Activated CD8-positive, alpha-beta T cell treated with anti-CD3 and anti-CD28 coated beads for 36 hours (primary cell): ENCODE measurements around the gene MTIF3. TPM values are rescaled to one million over a fixed set of nuclear protein-coding genes. Genes with fewer than 3 reads are reported as not detected.

ENCODE experiments used
- ATAC-seq: fragments of 200-7000 bp; cut with Tn5 transposase; one replicate; pipeline ENCODE4 v1.10.0; 2021; ENCODE audit warnings: mild to moderate bottlenecking, moderate library complexity
- CTCF ChIA-PET: fragments of 350-600 bp; sonication (Branson Sonifier 250); formaldehyde crosslinking; loops from one replicate; lab custom pipeline; 2021; ENCODE audit warnings: antibody characterized with exemption; lab: Charles Lee
- POLR2A ChIA-PET: fragments of 350-600 bp; sonication (Branson Sonifier 250); formaldehyde crosslinking; loops from one replicate; lab custom pipeline; 2021; ENCODE audit warnings: antibody characterized with exemption; lab: Charles Lee
- DNase-seq: peaks from one replicate; pipeline ENCODE4 v3.0.0-alpha.2; 2020
- H3K27ac Mint-ChIP-seq: one replicate; pipeline ENCODE4 v1.8.0; 2021; ENCODE audit warnings: mild to moderate bottlenecking, mixed read lengths
- H3K27me3 Mint-ChIP-seq: one replicate; pipeline ENCODE4 v1.8.0; 2021; ENCODE audit warnings: mixed read lengths
- H3K36me3 Mint-ChIP-seq: one replicate; pipeline ENCODE4 v1.8.0; 2021; ENCODE audit warnings: low read depth, mixed read lengths
- H3K4me1 Mint-ChIP-seq: one replicate; pipeline ENCODE4 v1.8.0; 2021; ENCODE audit warnings: low read depth, mixed read lengths
- H3K4me3 Mint-ChIP-seq: one replicate; pipeline ENCODE4 v1.8.0; 2021; ENCODE audit warnings: mild to moderate bottlenecking, moderate library complexity, mixed read lengths
- H3K9me3 Mint-ChIP-seq: one replicate; pipeline ENCODE4 v1.8.0; 2021; ENCODE audit warnings: mixed read lengths
- intact Hi-C: fragments of 100-400 bp; cut with micrococcal nuclease; formaldehyde crosslinking; loops from one replicate; pipeline ENCODE4 v1.10.0; 2022
- total RNA-seq, 2 experiments: library from RNA; stranded (reverse); gene quantifications; one replicate each; pipeline ENCODE4 v1.2.3, GENCODE V29; 2021
- TF ChIP-seq, protein P1 (sequence below): fragments of 200-600 bp; IDR thresholded peaks from one replicate; pipeline ENCODE4 v1.8.0; 2022; ENCODE audit warnings: antibody characterized with exemption, mild to moderate bottlenecking

Gene MTIF3
- total RNA-seq, 2 experiments from 2014 or later: 28.0 to 29.6 TPM

DNA sequence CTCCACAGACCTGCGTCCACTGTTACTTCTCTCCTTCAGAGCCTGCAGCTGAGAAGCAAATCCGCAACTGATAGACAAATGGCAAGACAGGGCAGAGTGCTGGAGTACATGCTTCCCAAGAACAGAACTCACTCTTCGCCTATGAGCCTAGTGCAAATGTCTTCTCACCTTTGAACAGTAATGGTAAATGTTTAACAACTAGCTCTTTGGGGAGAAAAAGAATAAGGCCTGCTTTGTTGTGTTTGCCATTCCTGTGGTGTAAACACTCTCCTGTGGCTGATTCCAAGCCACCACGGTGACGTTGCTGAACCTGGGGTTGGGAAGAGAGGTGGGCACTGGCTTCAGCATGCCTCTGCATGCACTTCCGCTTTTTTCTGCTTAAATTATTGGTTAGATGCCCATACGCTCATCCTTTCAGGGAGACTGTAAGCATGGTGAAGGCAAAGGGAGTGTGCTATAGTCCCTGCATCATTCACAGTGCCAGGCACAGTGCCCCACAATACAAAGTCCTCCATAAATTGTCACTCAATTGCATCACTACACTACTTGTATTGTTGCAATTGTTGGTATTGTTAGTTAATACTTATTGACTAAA, 54.0 kb downstream of the MTIF3 start:
- intact Hi-C loops: no loop called here
- Mint-ChIP-seq H3K9me3 (no peaks in the 10 kb centered on the region), H3K36me3 (no peaks in the 10 kb centered on the region), H3K4me1 (no peaks in the 10 kb centered on the region), H3K27ac (no peak overlapping the region), H3K27me3 (no peaks in the 10 kb centered on the region), H3K4me3 (no peak overlapping the region)
- ATAC-seq: no peak
- TF ChIP-seq, protein P1, sequence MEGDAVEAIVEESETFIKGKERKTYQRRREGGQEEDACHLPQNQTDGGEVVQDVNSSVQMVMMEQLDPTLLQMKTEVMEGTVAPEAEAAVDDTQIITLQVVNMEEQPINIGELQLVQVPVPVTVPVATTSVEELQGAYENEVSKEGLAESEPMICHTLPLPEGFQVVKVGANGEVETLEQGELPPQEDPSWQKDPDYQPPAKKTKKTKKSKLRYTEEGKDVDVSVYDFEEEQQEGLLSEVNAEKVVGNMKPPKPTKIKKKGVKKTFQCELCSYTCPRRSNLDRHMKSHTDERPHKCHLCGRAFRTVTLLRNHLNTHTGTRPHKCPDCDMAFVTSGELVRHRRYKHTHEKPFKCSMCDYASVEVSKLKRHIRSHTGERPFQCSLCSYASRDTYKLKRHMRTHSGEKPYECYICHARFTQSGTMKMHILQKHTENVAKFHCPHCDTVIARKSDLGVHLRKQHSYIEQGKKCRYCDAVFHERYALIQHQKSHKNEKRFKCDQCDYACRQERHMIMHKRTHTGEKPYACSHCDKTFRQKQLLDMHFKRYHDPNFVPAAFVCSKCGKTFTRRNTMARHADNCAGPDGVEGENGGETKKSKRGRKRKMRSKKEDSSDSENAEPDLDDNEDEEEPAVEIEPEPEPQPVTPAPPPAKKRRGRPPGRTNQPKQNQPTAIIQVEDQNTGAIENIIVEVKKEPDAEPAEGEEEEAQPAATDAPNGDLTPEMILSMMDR: no peak
- ChIA-PET POLR2A (interaction anchor here (0.7 kb wide), 1 partner anchor 51 kb away, joined by 3 read pairs; no protein-coding TSS in a partner anchor), CTCF (no interaction called here)
- DNase-seq: no peak

DNA sequence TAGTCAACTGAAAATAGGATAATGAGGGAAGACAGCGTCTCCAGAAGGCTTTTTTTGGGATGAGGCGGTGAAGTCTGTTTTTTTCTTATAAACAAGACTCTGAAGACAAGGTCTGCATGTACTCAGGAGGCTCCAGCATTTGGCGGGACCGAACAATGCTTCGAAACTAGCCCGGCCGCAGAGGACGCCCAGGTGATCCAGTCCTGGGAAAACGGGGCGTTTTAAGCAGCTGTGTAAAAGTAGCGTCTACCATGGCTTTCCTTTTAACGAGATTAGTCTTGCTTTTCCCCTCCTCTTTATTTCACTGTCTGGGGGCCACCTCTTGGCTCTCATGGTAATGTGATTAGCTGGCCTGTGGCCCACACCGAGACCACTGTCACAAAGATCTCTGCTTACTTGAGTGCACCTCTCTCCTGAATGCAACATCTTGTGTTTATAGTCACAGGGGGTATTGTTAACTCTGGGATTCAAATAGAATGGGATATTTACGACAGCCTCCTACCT, 55.3 kb downstream of the MTIF3 start:
- no peak for ATAC-seq
- Mint-ChIP-seq H3K4me3 (no peak overlapping the region), H3K9me3 (no peaks in the 10 kb centered on the region), H3K36me3 (no peaks in the 10 kb centered on the region), H3K27ac (no peak overlapping the region), H3K4me1 (no peaks in the 10 kb centered on the region), H3K27me3 (no peaks in the 10 kb centered on the region)
- POLR2A ChIA-PET: no interaction called here
- TF ChIP-seq, protein P1: no peak
- no peak for DNase-seq
- intact Hi-C loops: no loop called here
- CTCF ChIA-PET: interaction anchor here (1.1 to 1.3 kb wide), 3 partner anchors 20 to 138 kb away, joined by 3 to 4 read pairs (median 4); no protein-coding TSS in a partner anchor

DNA sequence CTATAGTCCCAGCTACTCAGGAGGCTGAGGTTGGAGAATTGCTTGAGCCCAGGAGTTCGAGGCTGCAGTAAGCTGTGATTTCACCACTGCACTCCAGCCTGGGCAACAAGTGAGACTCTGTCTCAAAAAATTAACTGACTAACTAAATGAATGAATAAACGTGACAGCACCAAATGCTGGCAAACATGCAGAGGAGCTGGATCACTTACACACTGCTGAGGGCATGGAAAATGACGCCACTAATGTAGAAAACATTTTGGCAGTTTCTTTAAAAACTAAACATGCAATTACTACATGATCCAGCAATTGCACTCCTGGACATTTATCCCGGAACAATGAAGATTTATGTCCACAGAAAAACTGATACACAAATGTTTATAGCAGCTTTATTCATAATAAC, 57.3 kb downstream of the MTIF3 start:
- H3K9me3 Mint-ChIP-seq: no peaks in the 10 kb centered on the region
- CTCF ChIA-PET: interaction anchor here (1.3 to 1.9 kb wide), 2 partner anchors 31 to 589 kb away, joined by 3 to 6 read pairs; no protein-coding TSS in a partner anchor
- H3K4me3 Mint-ChIP-seq: no peak overlapping the region
- ATAC-seq (no peak), DNase-seq (no peak)
- TF ChIP-seq, protein P1: no peak
- intact Hi-C loops: no loop called here
- H3K4me1 Mint-ChIP-seq: no peaks in the 10 kb centered on the region
- H3K36me3 Mint-ChIP-seq: no peaks in the 10 kb centered on the region
- no peaks in the 10 kb centered on the region for H3K27me3 Mint-ChIP-seq
- POLR2A ChIA-PET: no interaction called here
- no peak overlapping the region for H3K27ac Mint-ChIP-seq

DNA sequence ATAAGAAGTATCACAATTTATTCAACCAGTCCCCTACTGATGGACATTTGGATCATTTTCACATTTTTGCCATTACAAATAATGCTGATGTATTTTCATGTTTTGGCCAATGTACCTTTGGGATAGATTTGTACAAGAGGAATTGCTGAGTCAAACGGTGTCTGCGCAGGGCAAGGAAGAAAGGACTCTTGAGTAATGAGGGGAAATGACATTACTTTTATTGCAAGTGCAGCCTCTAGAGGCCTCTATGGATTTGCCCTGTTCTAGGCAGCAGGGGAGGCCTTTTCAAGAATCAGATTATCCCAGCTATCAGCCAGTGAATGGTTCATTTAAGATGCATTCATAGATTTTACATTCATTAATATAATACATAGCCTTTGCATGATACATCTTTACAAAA, 58.9 kb downstream of the MTIF3 start:
- no peaks in the 10 kb centered on the region for H3K9me3 Mint-ChIP-seq
- intact Hi-C loops: no loop called here
- H3K27me3 Mint-ChIP-seq: no peaks in the 10 kb centered on the region
- no peak overlapping the region for H3K4me3 Mint-ChIP-seq
- ChIA-PET CTCF (interaction anchor here (0.6 kb wide), 1 partner anchor 436 kb away, joined by 4 read pairs; no protein-coding TSS in a partner anchor), POLR2A (no interaction called here)
- no peak overlapping the region for H3K27ac Mint-ChIP-seq
- no peak for ATAC-seq
- H3K36me3 Mint-ChIP-seq: no peaks in the 10 kb centered on the region
- no peaks in the 10 kb centered on the region for H3K4me1 Mint-ChIP-seq
- TF ChIP-seq, protein P1: no peak
- DNase-seq: no peak

DNA sequence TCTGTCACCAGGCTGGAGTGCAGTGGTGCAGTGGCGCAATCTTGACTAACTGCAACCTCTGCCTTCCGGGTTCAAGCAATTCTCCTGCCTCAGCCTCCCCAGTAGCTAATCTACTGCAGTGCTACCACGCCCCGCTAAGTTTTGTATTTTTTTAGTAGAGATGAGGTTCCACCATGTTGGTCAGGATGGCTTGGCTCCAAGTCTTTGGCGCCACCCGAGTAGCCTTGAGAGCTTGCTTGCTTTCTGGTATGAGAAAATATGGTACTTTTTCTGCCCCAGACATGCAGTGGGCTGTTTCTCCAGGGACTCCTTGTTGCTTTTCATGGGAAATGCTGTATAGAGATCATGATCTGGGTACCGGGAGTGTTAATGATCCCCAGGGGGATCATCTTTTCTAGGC, 60.5 kb downstream of the MTIF3 start:
- TF ChIP-seq, protein P1: no peak
- Mint-ChIP-seq H3K27ac (no peak overlapping the region), H3K27me3 (no peaks in the 10 kb centered on the region), H3K36me3 (no peaks in the 10 kb centered on the region), H3K9me3 (no peaks in the 10 kb centered on the region), H3K4me3 (no peak overlapping the region), H3K4me1 (no peaks in the 10 kb centered on the region)
- ATAC-seq (no peak), DNase-seq (no peak)
- intact Hi-C loops: no loop called here
- ChIA-PET POLR2A (no interaction called here), CTCF (interaction anchor here (0.9 to 1.3 kb wide), 3 partner anchors 16 to 143 kb away, joined by 3 to 4 read pairs (median 3); no protein-coding TSS in a partner anchor)
